Adipose tissue (tissue), 3 donors: ENCODE results near the gene MRPS30. TPM values are rescaled to one million over a fixed set of nuclear protein-coding genes. Genes with fewer than 3 reads are reported as not detected.
"Not testable (repeated sequence)": the region's sequence is repeated elsewhere in the genome, so short reads cannot be mapped to it uniquely, and the experiment has no call there.

Experiments used
- H3K27ac ChIP-seq: one replicate; pipeline ENCODE4 v1.5.1; 2013; ENCODE audit warnings: low read depth, low read length
- WGBS, 3 donors: extraction: QIAGEN DNeasy Blood & Tissue Kit; methylation state at CpG; one replicate each; pipeline ENCODE4 v1.1.7; 2013; 5-methylcytosine and 5-hydroxymethylcytosine counted together
- polyA plus RNA-seq, 3 donors: library from polyadenylated mRNA; stranded (reverse); fragments of 200-250 nt; gene quantifications; one replicate each; pipeline ENCODE4 v1.2.3, GENCODE V29; 2013
- donor health status: healthy with polysubstance abuse.
- donor health status: Bipolar disorder and iron deficiency.
- donor health status: healthy.

The MRPS30 gene
- polyA plus RNA-seq, 3 donors: 15.6 to 23.9 (median 16.4) TPM

- 0% methylated on average over 45 of the region's 45 CpGs for WGBS, 3 donors
- peak overlapping the region; percentile 25 for H3K27ac ChIP-seq
Observed at GRCh38 chr5:44809215-44809955, 638 bp downstream of the MRPS30 start.

DNA sequence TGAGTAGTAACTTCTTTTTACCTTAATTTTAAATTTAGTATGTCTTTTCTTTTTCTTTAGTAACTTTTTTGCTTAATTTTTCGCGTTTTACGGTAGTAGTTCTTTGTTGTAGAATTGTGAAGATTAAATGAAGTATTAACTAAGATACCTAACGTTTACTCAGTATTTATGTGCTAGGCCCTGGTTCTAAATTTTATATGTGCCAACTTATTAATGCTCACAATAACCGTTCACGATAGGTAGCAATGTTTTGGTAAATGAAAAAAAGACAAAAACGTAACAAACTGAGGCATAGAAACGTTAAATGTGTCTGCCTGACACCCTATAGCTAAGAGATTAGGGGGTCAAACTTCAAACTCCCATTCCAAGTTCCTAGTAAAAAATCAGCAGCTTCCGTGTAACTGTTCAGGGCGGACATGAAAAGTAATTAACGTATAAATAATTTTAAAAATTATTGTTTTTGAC is 1.2 kb downstream of the MRPS30 start:
- H3K27ac ChIP-seq: no peak overlapping the region
- 13 to 25% (median 23%) methylated on average over 11 of the region's 11 CpGs for WGBS, 3 donors

DNA sequence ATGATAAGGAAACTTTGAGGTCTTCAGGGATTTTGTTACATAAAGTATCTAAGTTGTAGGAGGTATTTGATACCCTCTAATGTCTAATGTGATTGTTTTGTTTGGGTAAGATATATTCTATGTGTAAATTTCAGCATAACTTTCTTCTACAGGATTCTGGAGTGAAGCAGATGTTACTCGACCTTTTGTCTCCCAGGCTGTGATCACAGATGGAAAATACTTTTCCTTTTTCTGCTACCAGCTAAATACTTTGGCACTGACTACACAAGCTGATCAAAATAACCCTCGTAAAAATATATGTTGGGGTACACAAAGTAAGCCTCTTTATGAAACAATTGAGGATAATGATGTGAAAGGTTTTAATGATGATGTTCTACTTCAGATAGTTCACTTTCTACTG is 6.0 kb downstream of the MRPS30 start:
- 62 to 86% (median 76%) methylated on average over 2 of the region's 2 CpGs for WGBS, 3 donors
- no peak overlapping the region for H3K27ac ChIP-seq

DNA sequence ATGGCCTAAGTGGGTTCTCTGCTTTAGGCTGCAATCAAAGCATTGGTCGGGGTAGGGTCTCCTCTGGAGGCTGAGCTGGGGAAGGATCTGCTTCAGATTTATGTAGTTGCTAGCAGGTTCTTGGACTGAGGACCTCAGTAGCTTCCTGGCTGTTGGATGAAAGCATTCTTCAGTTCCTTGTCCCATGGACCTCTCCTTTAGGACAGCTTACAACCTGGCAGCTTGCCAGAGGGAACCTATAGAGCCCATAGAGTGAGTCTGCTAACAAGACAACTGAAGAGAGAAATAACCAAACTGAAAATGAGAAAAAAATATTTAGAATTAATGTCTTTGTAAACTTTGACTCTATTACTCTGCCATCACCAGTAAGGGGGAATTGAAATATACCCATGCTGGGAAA is 12.4 kb downstream of the MRPS30 start:
- 92 to 98% (median 96%) methylated on average over 1 of the region's 1 CpG for WGBS, 3 donors
- no peak overlapping the region for H3K27ac ChIP-seq

- 71 to 86% (median 85%) methylated on average over 1 to 2 of the region's 3 CpGs for WGBS, 3 donors
- H3K27ac ChIP-seq: not testable (repeated sequence)
Observed at GRCh38 chr5:44824662-44825061, 15.9 kb downstream of the MRPS30 start.

GRCh38 chr5:44827681-44828080 is 18.9 kb downstream of the MRPS30 start:
- H3K27ac ChIP-seq: no peak overlapping the region
- WGBS, 3 donors: 88 to 95% (median 90%) methylated on average over 3 of the region's 3 CpGs

- no peak overlapping the region for H3K27ac ChIP-seq
- 92 to 94% (median 93%) methylated on average over 1 of the region's 1 CpG for WGBS, 3 donors
Observed at GRCh38 chr5:44828719-44829118, 20.0 kb downstream of the MRPS30 start.

GRCh38 chr5:44830951-44831350 is 22.2 kb downstream of the MRPS30 start:
- WGBS, 3 donors: 95 to 96% (median 95%) methylated on average over 1 of the region's 1 CpG
- no peak overlapping the region for H3K27ac ChIP-seq

DNA sequence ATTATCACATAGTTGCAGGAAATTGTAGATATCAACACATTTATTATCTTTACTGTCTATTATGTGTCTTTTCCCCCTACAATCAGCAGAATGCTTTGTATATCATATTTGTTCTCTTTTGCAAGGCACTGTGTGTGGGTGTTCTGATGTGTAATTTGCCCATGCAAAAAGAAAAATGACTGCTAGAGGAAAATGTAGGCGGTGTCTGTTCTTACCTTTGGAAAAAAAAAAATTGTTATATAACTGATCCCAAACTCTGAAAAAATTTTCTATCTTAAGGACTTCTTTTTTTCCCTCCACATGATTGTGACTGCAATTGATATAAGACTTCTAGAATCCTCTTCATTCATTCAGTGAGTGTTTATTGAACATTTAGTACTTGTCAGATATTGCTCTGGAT is 24.5 kb downstream of the MRPS30 start:
- 88 to 100% (median 92%) methylated on average over 1 of the region's 1 CpG for WGBS, 3 donors
- H3K27ac ChIP-seq: no peak overlapping the region

DNA sequence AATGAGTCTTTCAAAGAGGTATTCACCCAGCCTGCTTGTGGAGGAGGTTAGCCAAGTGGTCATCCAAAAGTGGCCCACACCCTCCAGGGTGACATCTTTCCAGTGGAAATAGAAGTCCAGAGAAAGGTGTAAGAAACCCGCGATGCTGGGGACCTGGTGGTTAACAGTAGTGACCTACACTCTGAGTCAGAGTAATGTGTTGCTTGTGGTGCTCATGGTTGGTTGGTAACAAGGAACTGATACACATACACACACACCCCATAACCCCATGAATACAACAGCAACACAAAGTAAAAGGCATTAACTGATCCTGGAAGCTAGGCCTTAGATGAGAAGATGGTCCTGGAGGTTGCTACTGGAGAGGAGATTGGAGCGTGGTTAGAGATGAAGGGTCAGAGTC is 26.9 kb downstream of the MRPS30 start:
- WGBS, 3 donors: 96 to 98% (median 97%) methylated on average over 3 of the region's 3 CpGs
- no peak overlapping the region for H3K27ac ChIP-seq

DNA sequence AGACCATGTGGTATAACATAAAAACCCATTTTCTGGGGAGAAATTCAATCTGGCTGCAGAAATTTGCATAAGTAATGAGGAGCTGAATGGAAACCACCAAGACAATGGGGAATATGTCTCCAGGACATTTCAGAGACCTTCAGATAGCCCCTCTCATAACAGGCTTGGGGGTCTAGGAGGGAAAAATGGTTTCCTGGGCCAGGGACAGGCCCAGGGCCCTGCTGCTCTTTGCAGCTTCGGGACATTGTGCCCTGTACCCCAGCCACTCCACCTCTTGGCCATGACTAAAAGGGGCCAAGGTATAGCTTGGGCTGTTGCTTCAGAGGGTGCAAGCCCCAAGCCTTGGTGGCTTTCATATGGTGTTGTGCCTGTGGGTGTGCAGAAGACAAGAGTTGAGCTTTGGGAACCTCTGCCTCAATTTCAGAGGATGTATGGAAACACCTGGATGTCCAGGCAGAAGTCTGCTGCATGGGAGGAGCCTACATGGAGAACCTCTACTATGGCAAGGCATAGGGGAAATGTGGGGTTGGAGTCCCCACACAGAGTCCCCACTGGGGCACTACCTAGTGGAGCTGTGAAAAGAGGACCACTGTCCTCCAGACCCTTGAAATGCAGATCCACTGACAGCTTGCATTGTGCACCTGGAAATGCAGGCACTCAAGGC is 30.4 kb downstream of the MRPS30 start:
- WGBS, 3 donors: 79 to 95% (median 90%) methylated on average over 1 of the region's 1 CpG
- H3K27ac ChIP-seq: no peak overlapping the region

DNA sequence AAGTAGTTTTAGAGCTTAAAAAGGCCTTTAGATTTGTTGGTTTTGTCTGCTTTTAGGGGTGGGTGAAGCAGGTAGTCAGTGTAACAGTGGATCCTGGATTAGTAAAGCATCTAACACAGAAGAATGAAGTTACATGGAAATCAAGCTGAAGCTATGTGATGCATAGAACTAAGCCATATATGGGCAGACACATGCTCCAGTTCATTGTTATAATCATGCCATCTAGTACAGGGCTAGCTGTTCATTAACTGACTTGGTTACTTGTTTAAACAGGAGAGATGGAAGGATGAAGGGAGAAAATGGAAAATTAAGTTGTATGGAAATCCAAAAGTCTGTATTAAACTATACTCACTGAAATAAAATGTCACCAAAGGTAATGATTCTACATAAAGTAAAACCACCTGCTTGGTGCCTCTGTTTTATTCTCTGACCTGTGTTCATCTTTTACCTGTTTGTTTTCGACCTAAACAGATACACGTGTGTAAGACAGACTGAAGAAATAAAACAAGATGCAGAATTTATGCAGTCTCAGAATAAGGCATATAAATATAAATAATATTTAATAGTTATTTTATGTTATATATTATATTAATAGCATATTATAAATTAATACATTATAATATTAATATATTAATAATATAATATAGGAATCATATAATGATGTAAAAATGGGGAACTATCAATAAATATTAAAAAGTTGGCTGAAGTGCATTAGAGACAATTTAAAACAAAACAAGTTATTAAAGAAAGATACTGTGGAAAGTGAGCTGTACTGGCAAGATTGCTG is 33.9 kb downstream of the MRPS30 start:
- H3K27ac ChIP-seq: no peak overlapping the region
- 82 to 92% (median 88%) methylated on average over 2 of the region's 2 CpGs for WGBS, 3 donors

- no peak overlapping the region for H3K27ac ChIP-seq
- WGBS, 3 donors: 87 to 91% (median 88%) methylated on average over 1 of the region's 1 CpG
Observed at GRCh38 chr5:44844744-44845143, 36.0 kb downstream of the MRPS30 start.

- WGBS, 3 donors: 48 to 65% (median 64%) methylated on average over 4 of the region's 4 CpGs
- no peak overlapping the region for H3K27ac ChIP-seq
Observed at GRCh38 chr5:44845777-44846176, 37.0 kb downstream of the MRPS30 start.

DNA sequence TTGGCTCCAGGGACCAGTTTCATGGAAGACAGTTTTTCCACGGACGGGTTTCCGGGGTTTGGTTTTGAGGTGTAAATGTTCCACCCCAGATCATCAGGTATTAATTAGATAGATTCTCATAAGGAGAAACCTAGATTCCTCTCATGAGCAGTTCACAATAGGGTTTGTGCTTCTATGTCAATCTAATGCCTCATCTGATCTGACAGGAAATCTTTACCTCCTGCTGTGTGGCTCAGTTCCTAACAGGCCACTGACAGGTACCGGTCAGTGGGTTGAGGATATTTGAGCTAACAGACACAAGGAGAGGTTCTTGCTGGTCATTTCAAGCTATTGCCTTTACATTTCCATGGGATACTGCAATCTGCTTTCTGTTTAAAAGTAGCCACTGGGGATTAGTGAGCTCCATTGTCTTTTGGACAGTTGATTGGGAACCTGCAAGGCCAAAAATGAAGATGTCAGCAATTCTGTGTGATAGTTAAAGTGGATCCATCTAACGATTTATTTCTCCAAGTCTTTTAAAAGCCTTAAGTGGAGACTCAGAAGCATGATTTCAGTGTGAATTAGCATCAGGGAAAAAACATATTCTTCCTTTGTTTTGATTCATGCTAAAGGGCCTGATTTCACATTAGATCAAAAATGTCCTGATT is 38.6 kb downstream of the MRPS30 start:
- 78 to 89% (median 85%) methylated on average over 5 of the region's 5 CpGs for WGBS, 3 donors
- H3K27ac ChIP-seq: no peak overlapping the region

- WGBS, 3 donors: 85 to 95% (median 92%) methylated on average over 3 of the region's 3 CpGs
- no peak overlapping the region for H3K27ac ChIP-seq
Observed at GRCh38 chr5:44860267-44860666, 51.5 kb downstream of the MRPS30 start.

- 32 to 52% (median 46%) methylated on average over 1 of the region's 1 CpG for WGBS, 3 donors
Observed at GRCh38 chr5:44862808-44863207, 54.1 kb downstream of the MRPS30 start.

More at GRCh38 chr5:44862808-44863207, 54.1 kb downstream of the MRPS30 start:
- H3K27ac ChIP-seq: no peak overlapping the region
